Measurements from ENCODE around the gene ASXL1.

DNA sequence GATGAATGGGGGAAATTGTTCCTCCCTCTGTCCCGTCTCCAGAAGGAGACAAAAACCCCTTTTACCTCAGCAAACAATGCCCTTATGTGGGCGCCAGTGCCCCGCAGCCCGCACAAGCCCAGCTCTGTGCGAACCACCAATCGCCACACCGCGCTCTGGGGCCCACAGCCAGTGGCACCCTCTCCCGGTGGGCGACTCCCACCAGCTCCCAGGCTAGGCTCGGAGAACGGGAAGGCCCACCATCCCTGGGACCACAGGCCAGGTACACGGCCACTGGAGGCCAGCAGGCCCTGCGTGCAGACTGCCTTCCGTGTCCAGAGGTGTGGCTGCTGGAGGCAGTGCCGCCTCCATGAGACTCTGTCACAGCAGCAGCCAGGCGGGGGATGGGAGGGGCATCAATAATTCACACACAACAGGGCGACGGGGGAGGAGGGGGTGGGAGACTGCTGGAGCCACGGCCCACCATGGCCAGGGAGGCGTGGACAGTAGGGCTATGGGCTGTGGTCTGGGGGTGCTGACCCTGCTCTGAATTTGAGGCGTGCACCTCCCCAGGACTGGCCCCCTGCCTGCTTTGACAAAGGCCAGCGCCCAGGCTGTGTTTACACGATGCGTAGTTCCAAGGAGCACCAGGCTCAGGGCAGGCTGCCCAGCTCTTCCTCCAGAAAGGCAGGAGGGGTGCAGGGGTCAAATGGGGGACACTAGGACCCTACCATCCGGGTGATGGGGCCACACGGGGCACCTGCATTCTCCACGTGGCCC is 105.7 kb downstream of the ASXL1 start:
- TF ChIP-seq, protein P1, sequence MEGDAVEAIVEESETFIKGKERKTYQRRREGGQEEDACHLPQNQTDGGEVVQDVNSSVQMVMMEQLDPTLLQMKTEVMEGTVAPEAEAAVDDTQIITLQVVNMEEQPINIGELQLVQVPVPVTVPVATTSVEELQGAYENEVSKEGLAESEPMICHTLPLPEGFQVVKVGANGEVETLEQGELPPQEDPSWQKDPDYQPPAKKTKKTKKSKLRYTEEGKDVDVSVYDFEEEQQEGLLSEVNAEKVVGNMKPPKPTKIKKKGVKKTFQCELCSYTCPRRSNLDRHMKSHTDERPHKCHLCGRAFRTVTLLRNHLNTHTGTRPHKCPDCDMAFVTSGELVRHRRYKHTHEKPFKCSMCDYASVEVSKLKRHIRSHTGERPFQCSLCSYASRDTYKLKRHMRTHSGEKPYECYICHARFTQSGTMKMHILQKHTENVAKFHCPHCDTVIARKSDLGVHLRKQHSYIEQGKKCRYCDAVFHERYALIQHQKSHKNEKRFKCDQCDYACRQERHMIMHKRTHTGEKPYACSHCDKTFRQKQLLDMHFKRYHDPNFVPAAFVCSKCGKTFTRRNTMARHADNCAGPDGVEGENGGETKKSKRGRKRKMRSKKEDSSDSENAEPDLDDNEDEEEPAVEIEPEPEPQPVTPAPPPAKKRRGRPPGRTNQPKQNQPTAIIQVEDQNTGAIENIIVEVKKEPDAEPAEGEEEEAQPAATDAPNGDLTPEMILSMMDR (IDR thresholded peaks at IDR 0.05 in 8 of 11, conservative IDR thresholded peaks at IDR 0.05 in 3 of 11) = no peak
- TF ChIP-seq POLR2AphosphoS5 (IDR thresholded peaks at IDR 0.05) = no peak
